ENCODE data around the gene SRP72. TPM values are rescaled to one million over a fixed set of nuclear protein-coding genes. Genes with fewer than 3 reads are reported as not detected.
A peak's percentile ranks its signal among the peaks of the same experiment; 100 is the strongest.
"Not testable (repeated sequence)": the region's sequence is repeated elsewhere in the genome, so short reads cannot be mapped to it uniquely, and the experiment has no call there.

SRP72 gene
- polyA plus RNA-seq, 2 donors: 22.6 to 28.8 TPM

- peaks cover 2 to 3% of the 10 kb centered on the region in 2 donors for H3K36me3 ChIP-seq (ENCODE audit: control insufficient read depth in 2 of 2, insufficient read depth in 2 of 2, low read length in 1 of 2)
- peaks cover 0 to 7% of the 10 kb centered on the region in 2 donors for H3K4me1 ChIP-seq (ENCODE audit: control insufficient read depth in 2 of 2, insufficient read depth in 2 of 2, low read length in 1 of 2)
- no peaks in the 10 kb centered on the region for H3K9me3 ChIP-seq (ENCODE audit: control insufficient read depth in 2 of 2, insufficient read depth in 1 of 2, low read depth in 1 of 2, low read length in 1 of 2)
- no peak overlapping the region for H3K27ac ChIP-seq (ENCODE audit: low read depth in 2 of 2, low read length in 1 of 2)
- H3K27me3 ChIP-seq (ENCODE audit: control insufficient read depth in 1 of 2, insufficient read depth in 2 of 2, low read length in 2 of 2): no peaks in the 10 kb centered on the region
- no peak overlapping the region for H3K4me3 ChIP-seq (ENCODE audit: low read depth in 1 of 2, low read length in 2 of 2)
- WGBS, 2 donors: 89 to 94% methylated on average over 5 of the region's 5 CpGs
Measured at GRCh38 chr4:56463711-56464110, 3.7 kb upstream of the SRP72 start.

DNA sequence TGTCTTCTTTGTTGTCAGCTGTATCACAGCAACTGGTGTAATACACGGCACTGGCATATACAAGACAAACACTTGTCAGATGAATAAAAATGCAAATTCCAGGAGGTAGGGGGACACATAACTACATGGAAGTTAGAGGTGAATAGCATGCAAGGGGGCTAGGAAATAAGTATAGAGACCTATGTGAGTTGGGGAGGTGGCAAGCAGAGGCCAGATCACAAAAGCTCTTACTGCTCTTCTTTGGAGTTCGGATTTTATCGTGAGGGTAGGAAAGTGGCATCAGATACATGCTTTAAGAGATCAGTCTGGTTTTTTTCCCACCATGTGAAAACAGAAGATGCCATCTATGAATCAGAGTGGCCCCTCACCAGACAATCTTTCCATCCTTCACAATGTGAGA is 2.8 kb upstream of the SRP72 start:
- Histone ChIP-seq H3K27ac (ENCODE audit: low read depth in 2 of 2, low read length in 1 of 2) (no peak overlapping the region), H3K9me3 (ENCODE audit: control insufficient read depth in 2 of 2, insufficient read depth in 1 of 2, low read depth in 1 of 2, low read length in 1 of 2) (no peaks in the 10 kb centered on the region), H3K4me1 (ENCODE audit: control insufficient read depth in 2 of 2, insufficient read depth in 2 of 2, low read length in 1 of 2) (peaks cover 0 to 7% of the 10 kb centered on the region in 2 donors), H3K4me3 (ENCODE audit: low read depth in 1 of 2, low read length in 2 of 2) (no peak overlapping the region), H3K36me3 (ENCODE audit: control insufficient read depth in 2 of 2, insufficient read depth in 2 of 2, low read length in 1 of 2) (peaks cover 2 to 3% of the 10 kb centered on the region in 2 donors), H3K27me3 (ENCODE audit: control insufficient read depth in 1 of 2, insufficient read depth in 2 of 2, low read length in 2 of 2) (no peaks in the 10 kb centered on the region)
- WGBS, 2 donors: 75% methylated on average over 3 of the region's 3 CpGs

DNA sequence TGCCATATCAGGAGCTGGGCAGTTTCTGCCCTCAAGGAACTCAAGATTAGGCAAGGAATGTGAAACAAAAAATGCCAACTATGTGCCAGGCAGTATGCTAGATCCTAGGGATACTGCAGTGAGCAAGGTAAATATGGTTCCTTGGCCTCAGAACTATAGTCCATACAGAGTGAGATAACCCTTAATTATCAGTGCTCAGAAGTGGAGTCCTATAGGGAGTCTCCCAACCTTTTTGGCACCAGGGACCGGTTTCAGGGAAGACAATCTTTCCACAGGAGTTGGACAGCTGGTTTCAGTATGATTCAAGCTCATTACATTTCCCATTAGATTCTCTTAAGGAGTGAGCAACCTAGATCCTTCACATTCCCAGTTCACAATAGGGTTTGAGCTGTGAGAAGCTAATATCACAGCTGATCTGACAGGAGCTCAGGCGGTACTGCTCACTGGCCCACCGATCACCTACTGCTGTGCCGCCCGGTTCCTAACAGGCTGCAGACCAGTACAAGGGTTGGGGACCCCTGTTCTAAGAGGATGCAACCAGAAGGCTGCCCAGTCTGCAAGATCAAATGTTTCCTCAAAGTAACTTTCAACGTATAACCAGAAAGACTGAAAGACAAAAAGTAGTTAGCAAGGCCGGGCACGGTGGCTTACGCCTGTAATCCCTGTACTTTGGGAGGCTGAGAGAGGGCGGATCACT is 1.7 kb upstream of the SRP72 start:
- no peaks in the 10 kb centered on the region for H3K9me3 ChIP-seq (ENCODE audit: control insufficient read depth in 2 of 2, insufficient read depth in 1 of 2, low read depth in 1 of 2, low read length in 1 of 2)
- H3K27ac ChIP-seq (ENCODE audit: low read depth in 2 of 2, low read length in 1 of 2): no peak overlapping the region
- H3K4me3 ChIP-seq (ENCODE audit: low read depth in 1 of 2, low read length in 2 of 2): peak overlapping the region in 1 of 2 donors; percentile 100
- H3K36me3 ChIP-seq (ENCODE audit: control insufficient read depth in 2 of 2, insufficient read depth in 2 of 2, low read length in 1 of 2): peaks cover 1 to 2% of the 10 kb centered on the region in 2 donors
- no peaks in the 10 kb centered on the region for H3K27me3 ChIP-seq (ENCODE audit: control insufficient read depth in 1 of 2, insufficient read depth in 2 of 2, low read length in 2 of 2)
- peaks cover 0 to 7% of the 10 kb centered on the region in 2 donors for H3K4me1 ChIP-seq (ENCODE audit: control insufficient read depth in 2 of 2, insufficient read depth in 2 of 2, low read length in 1 of 2)
- 55 to 74% methylated on average over 10 of the region's 10 CpGs for WGBS, 2 donors

DNA sequence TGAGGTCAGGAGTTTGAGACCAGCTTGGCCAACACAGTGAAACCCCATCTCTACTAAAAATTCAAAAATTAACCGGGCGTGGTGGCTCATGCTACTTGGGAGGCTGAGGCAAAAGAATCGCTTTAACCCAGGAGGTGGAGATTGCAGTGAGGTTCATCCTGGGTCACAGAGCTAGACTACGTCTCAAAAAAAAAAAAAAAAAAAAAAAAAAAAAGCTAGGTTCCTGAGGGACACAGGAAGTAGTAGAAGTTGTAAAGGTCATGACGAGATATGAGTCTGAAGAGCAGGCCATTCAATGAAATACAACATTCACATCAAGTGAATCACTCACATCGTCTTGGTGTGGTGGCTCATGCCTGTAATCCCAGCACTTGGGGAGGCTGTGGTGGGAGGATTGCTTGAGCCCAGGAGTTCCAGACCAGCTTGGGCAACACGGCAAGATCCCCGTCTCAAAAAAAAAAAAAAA is 1.1 kb upstream of the SRP72 start:
- H3K27ac ChIP-seq (ENCODE audit: low read depth in 2 of 2, low read length in 1 of 2); H3K36me3 ChIP-seq (ENCODE audit: control insufficient read depth in 2 of 2, insufficient read depth in 2 of 2, low read length in 1 of 2); H3K9me3 ChIP-seq (ENCODE audit: control insufficient read depth in 2 of 2, insufficient read depth in 1 of 2, low read depth in 1 of 2, low read length in 1 of 2); H3K4me1 ChIP-seq (ENCODE audit: control insufficient read depth in 2 of 2, insufficient read depth in 2 of 2, low read length in 1 of 2); H3K27me3 ChIP-seq (ENCODE audit: control insufficient read depth in 1 of 2, insufficient read depth in 2 of 2, low read length in 2 of 2): not testable (repeated sequence)
- WGBS, 2 donors: 15 to 19% methylated on average over 8 of the region's 8 CpGs
- peak overlapping the region; percentile 79 to 100 for H3K4me3 ChIP-seq (ENCODE audit: low read depth in 1 of 2, low read length in 2 of 2)

DNA sequence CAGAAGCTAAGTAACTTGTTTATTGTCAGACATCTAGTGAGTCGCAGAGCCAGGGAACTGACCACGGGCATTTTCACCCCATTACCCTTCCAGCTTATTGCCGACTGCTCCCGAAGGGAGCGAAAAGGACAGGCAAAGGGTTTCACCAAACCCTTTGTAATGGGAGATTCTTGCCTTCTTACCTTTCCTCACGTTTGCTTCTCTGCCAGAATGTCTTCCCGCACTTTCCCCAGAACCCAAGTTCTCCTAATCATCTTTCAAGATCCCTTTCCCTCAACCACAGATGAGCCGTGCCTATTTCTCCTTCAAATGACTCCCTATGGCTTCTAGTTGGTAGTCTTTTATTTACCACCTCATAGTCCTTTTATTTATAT is 520 bp upstream of the SRP72 start:
- H3K4me1 ChIP-seq (ENCODE audit: control insufficient read depth in 2 of 2, insufficient read depth in 2 of 2, low read length in 1 of 2): peaks cover 0 to 7% of the 10 kb centered on the region in 2 donors
- peak overlapping the region; percentile 79 to 100 for H3K4me3 ChIP-seq (ENCODE audit: low read depth in 1 of 2, low read length in 2 of 2)
- no peaks in the 10 kb centered on the region for H3K9me3 ChIP-seq (ENCODE audit: control insufficient read depth in 2 of 2, insufficient read depth in 1 of 2, low read depth in 1 of 2, low read length in 1 of 2)
- H3K36me3 ChIP-seq (ENCODE audit: control insufficient read depth in 2 of 2, insufficient read depth in 2 of 2, low read length in 1 of 2): peaks cover 2% of the 10 kb centered on the region in 2 donors
- H3K27me3 ChIP-seq (ENCODE audit: control insufficient read depth in 1 of 2, insufficient read depth in 2 of 2, low read length in 2 of 2): no peaks in the 10 kb centered on the region
- WGBS, 2 donors: 0 to 1% methylated on average over 8 of the region's 8 CpGs
- peak overlapping the region; percentile 90 to 97 for H3K27ac ChIP-seq (ENCODE audit: low read depth in 2 of 2, low read length in 1 of 2)

- peak overlapping the region; percentile 90 to 97 for H3K27ac ChIP-seq (ENCODE audit: low read depth in 2 of 2, low read length in 1 of 2)
- H3K4me3 ChIP-seq (ENCODE audit: low read depth in 1 of 2, low read length in 2 of 2): peak overlapping the region; percentile 79 to 100
- H3K9me3 ChIP-seq (ENCODE audit: control insufficient read depth in 2 of 2, insufficient read depth in 1 of 2, low read depth in 1 of 2, low read length in 1 of 2): no peaks in the 10 kb centered on the region
- peaks cover 2% of the 10 kb centered on the region in 2 donors for H3K36me3 ChIP-seq (ENCODE audit: control insufficient read depth in 2 of 2, insufficient read depth in 2 of 2, low read length in 1 of 2)
- H3K4me1 ChIP-seq (ENCODE audit: control insufficient read depth in 2 of 2, insufficient read depth in 2 of 2, low read length in 1 of 2): peaks cover 0 to 7% of the 10 kb centered on the region in 2 donors
- WGBS, 2 donors: 0 to 2% methylated on average over 10 of the region's 10 CpGs
- no peaks in the 10 kb centered on the region for H3K27me3 ChIP-seq (ENCODE audit: control insufficient read depth in 1 of 2, insufficient read depth in 2 of 2, low read length in 2 of 2)
Measured at GRCh38 chr4:56468097-56468422, 643 bp downstream of the SRP72 start.

DNA sequence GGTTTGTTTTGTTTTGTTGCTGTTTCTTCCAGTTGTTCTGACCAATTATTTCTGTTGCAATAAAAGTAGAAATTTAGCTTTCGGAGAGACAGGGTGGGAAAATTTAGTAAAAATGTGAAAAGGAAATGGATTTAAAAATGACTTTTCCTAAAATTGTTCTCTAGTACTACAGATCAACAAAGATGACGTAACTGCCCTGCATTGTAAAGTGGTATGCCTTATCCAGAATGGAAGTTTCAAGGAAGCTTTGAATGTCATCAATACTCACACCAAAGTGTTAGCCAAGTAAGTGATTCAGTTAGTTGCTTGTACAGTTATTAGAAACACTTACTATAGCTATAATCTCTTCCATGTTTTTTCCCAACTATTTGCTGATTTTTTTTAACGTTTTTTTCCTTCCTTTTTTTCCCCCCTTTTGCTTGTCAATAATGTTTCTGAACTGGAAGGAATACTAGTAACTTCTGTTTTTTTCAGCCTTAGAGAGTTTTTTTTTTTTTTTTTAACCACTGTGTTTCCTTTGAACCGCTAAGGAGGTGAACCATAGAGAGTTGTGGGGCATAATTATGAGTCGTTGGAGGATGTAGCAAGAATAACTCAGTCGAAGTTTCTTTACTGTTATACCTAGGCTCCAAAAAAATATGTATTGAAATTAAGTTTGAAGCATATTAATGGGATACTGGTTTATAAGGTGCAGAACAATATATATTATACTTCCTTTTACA is 2.2 kb downstream of the SRP72 start:
- no peak overlapping the region for H3K27ac ChIP-seq (ENCODE audit: low read depth in 2 of 2, low read length in 1 of 2)
- 66 to 68% methylated on average over 6 of the region's 6 CpGs for WGBS, 2 donors
- peaks cover 4 to 7% of the 10 kb centered on the region in 2 donors for H3K36me3 ChIP-seq (ENCODE audit: control insufficient read depth in 2 of 2, insufficient read depth in 2 of 2, low read length in 1 of 2)
- H3K9me3 ChIP-seq (ENCODE audit: control insufficient read depth in 2 of 2, insufficient read depth in 1 of 2, low read depth in 1 of 2, low read length in 1 of 2): no peaks in the 10 kb centered on the region
- H3K4me1 ChIP-seq (ENCODE audit: control insufficient read depth in 2 of 2, insufficient read depth in 2 of 2, low read length in 1 of 2): peaks cover 0 to 7% of the 10 kb centered on the region in 2 donors
- no peak overlapping the region for H3K4me3 ChIP-seq (ENCODE audit: low read depth in 1 of 2, low read length in 2 of 2)
- H3K27me3 ChIP-seq (ENCODE audit: control insufficient read depth in 1 of 2, insufficient read depth in 2 of 2, low read length in 2 of 2): no peaks in the 10 kb centered on the region

GRCh38 chr4:56475917-56476316 is 8.5 kb downstream of the SRP72 start:
- 87 to 92% methylated on average over 2 of the region's 2 CpGs for WGBS, 2 donors
- Histone ChIP-seq H3K4me3 (ENCODE audit: low read depth in 1 of 2, low read length in 2 of 2) (no peak overlapping the region), H3K27me3 (ENCODE audit: control insufficient read depth in 1 of 2, insufficient read depth in 2 of 2, low read length in 2 of 2) (no peaks in the 10 kb centered on the region), H3K9me3 (ENCODE audit: control insufficient read depth in 2 of 2, insufficient read depth in 1 of 2, low read depth in 1 of 2, low read length in 1 of 2) (no peaks in the 10 kb centered on the region), H3K4me1 (ENCODE audit: control insufficient read depth in 2 of 2, insufficient read depth in 2 of 2, low read length in 1 of 2) (no peaks in the 10 kb centered on the region), H3K27ac (ENCODE audit: low read depth in 2 of 2, low read length in 1 of 2) (no peak overlapping the region), H3K36me3 (ENCODE audit: control insufficient read depth in 2 of 2, insufficient read depth in 2 of 2, low read length in 1 of 2) (peaks cover 9 to 15% of the 10 kb centered on the region in 2 donors)

- Histone ChIP-seq H3K4me1 (ENCODE audit: control insufficient read depth in 2 of 2, insufficient read depth in 2 of 2, low read length in 1 of 2) (no peaks in the 10 kb centered on the region), H3K27me3 (ENCODE audit: control insufficient read depth in 1 of 2, insufficient read depth in 2 of 2, low read length in 2 of 2) (no peaks in the 10 kb centered on the region), H3K36me3 (ENCODE audit: control insufficient read depth in 2 of 2, insufficient read depth in 2 of 2, low read length in 1 of 2) (peaks cover 7 to 15% of the 10 kb centered on the region in 2 donors), H3K4me3 (ENCODE audit: low read depth in 1 of 2, low read length in 2 of 2) (no peak overlapping the region), H3K9me3 (ENCODE audit: control insufficient read depth in 2 of 2, insufficient read depth in 1 of 2, low read depth in 1 of 2, low read length in 1 of 2) (no peaks in the 10 kb centered on the region), H3K27ac (ENCODE audit: low read depth in 2 of 2, low read length in 1 of 2) (no peak overlapping the region)
- WGBS, 2 donors: 96 to 97% methylated on average over 5 of the region's 5 CpGs
Measured at GRCh38 chr4:56477192-56477702, 9.8 kb downstream of the SRP72 start.
